ENCODE measurements around the gene SBF2. TPM values are rescaled to one million over a fixed set of nuclear protein-coding genes. Genes with fewer than 3 reads are reported as not detected.

Gene SBF2
- total RNA-seq, 4 donors from 2014 or later, result 44.6 to 59.4 (median 53.4) TPM

- intact Hi-C loops (cut with DNase I), result loop anchor here (5.0 kb wide), 1 partner anchor 38 kb away; no protein-coding TSS in a partner anchor
- H3K9me3 ChIP-seq, result no peaks in the 10 kb centered on the region
- no peak for TF ChIP-seq POLR2A (IDR thresholded peaks at IDR 0.05; ENCODE audit: low read depth)
- TF ChIP-seq POLR2AphosphoS5 (IDR thresholded peaks at IDR 0.05), result no peak
- no peak for TF ChIP-seq CTCF (IDR thresholded peaks at IDR 0.05)
- no peak for TF ChIP-seq EP300 (IDR thresholded peaks at IDR 0.05)
- H3K4me3 ChIP-seq, result no peak overlapping the region
- no peak overlapping the region for H3K27ac ChIP-seq (replicated peaks in 1 of 4)
- H3K27me3 ChIP-seq, result no peaks in the 10 kb centered on the region
- no peaks in the 10 kb centered on the region for H3K36me3 ChIP-seq
- no peak for DNase-seq (ENCODE audit: extremely low spot score)
- H3K4me1 ChIP-seq, result peaks cover 0 to 7% (median 2%) of the 10 kb centered on the region in 4 donors
Observed at GRCh38 chr11:10149553-10149952, 144.5 kb downstream of the SBF2 start.

GRCh38 chr11:10147195-10147594 lies 146.8 kb downstream of the SBF2 start:
- peaks cover 0 to 5% (median 2%) of the 10 kb centered on the region in 4 donors for H3K4me1 ChIP-seq
- no peaks in the 10 kb centered on the region for H3K36me3 ChIP-seq
- intact Hi-C loops (cut with DNase I), result loop anchor here (5.0 kb wide), 1 partner anchor 40 kb away; no protein-coding TSS in a partner anchor
- no peaks in the 10 kb centered on the region for H3K9me3 ChIP-seq
- 99% methylated on average over 3 of the region's 3 CpGs for WGBS
- H3K4me3 ChIP-seq, result no peak overlapping the region
- no peaks in the 10 kb centered on the region for H3K27me3 ChIP-seq
- TF ChIP-seq EP300 (IDR thresholded peaks at IDR 0.05), result no peak
- TF ChIP-seq POLR2A (IDR thresholded peaks at IDR 0.05; ENCODE audit: low read depth), result no peak
- no peak for TF ChIP-seq CTCF (IDR thresholded peaks at IDR 0.05)
- TF ChIP-seq POLR2AphosphoS5 (IDR thresholded peaks at IDR 0.05), result no peak
- H3K27ac ChIP-seq (replicated peaks in 1 of 4), result no peak overlapping the region
- DNase-seq (ENCODE audit: extremely low spot score), result no peak

GRCh38 chr11:10144954-10145353 lies 149.1 kb downstream of the SBF2 start:
- WGBS, result 96% methylated on average over 4 of the region's 4 CpGs
- TF ChIP-seq CTCF (IDR thresholded peaks at IDR 0.05) (no peak), EP300 (IDR thresholded peaks at IDR 0.05) (no peak), POLR2AphosphoS5 (IDR thresholded peaks at IDR 0.05) (no peak), POLR2A (IDR thresholded peaks at IDR 0.05; ENCODE audit: low read depth) (no peak)
- DNase-seq (ENCODE audit: extremely low spot score), result no peak
- Histone ChIP-seq H3K4me3 (no peak overlapping the region), H3K27ac (replicated peaks in 1 of 4) (no peak overlapping the region), H3K4me1 (peaks cover 6 to 18% (median 11%) of the 10 kb centered on the region in 4 donors), H3K27me3 (no peaks in the 10 kb centered on the region), H3K36me3 (no peaks in the 10 kb centered on the region), H3K9me3 (no peaks in the 10 kb centered on the region)
- intact Hi-C loops (cut with DNase I), result loop anchor here (5.0 kb wide), 1 partner anchor 42 kb away; no protein-coding TSS in a partner anchor

GRCh38 chr11:10139656-10140055 lies 154.4 kb downstream of the SBF2 start:
- Histone ChIP-seq H3K27ac (replicated peaks in 1 of 4) (no peak overlapping the region), H3K27me3 (no peaks in the 10 kb centered on the region), H3K9me3 (no peaks in the 10 kb centered on the region), H3K4me3 (no peak overlapping the region), H3K36me3 (no peaks in the 10 kb centered on the region), H3K4me1 (peaks cover 11 to 27% (median 15%) of the 10 kb centered on the region in 4 donors)
- WGBS, result 26% methylated on average over 2 of the region's 2 CpGs
- intact Hi-C loops (cut with DNase I), result no loop called here
- TF ChIP-seq EP300 (IDR thresholded peaks at IDR 0.05) (no peak), CTCF (IDR thresholded peaks at IDR 0.05) (no peak), POLR2AphosphoS5 (IDR thresholded peaks at IDR 0.05) (no peak), POLR2A (IDR thresholded peaks at IDR 0.05; ENCODE audit: low read depth) (no peak)
- DNase-seq (ENCODE audit: extremely low spot score), result no peak

GRCh38 chr11:10139143-10139542 lies 154.9 kb downstream of the SBF2 start:
- Histone ChIP-seq H3K27me3 (no peaks in the 10 kb centered on the region), H3K36me3 (no peaks in the 10 kb centered on the region), H3K9me3 (no peaks in the 10 kb centered on the region), H3K4me1 (peaks cover 11 to 27% (median 15%) of the 10 kb centered on the region in 4 donors), H3K4me3 (no peak overlapping the region), H3K27ac (replicated peaks in 1 of 4) (no peak overlapping the region)
- no peak for DNase-seq (ENCODE audit: extremely low spot score)
- intact Hi-C loops (cut with DNase I), result no loop called here
- TF ChIP-seq EP300 (IDR thresholded peaks at IDR 0.05) (no peak), POLR2AphosphoS5 (IDR thresholded peaks at IDR 0.05) (no peak), CTCF (IDR thresholded peaks at IDR 0.05) (no peak), POLR2A (IDR thresholded peaks at IDR 0.05; ENCODE audit: low read depth) (no peak)
- WGBS, result 99% methylated on average over 3 of the region's 3 CpGs
